Trophoblast cell (in vitro differentiated cells and primary cell): ENCODE data around the gene SEMA4D.

Experiments used
- DNase-seq, 2 donors: peaks; one replicate each; pipeline ENCODE4 v3.0.0-alpha.2; 2016
- H2AFZ ChIP-seq: 2 replicates; pipeline ENCODE4 v1.6.1; 2013; ENCODE audit warnings: low read length, moderate library complexity, mild to moderate bottlenecking; ENCODE audit not compliant: insufficient read depth, poor library complexity
- H2AK5ac ChIP-seq: 2 replicates; pipeline ENCODE4 v1.6.1; 2013; ENCODE audit warnings: mild to moderate bottlenecking, low read length
- H2BK120ac ChIP-seq: 2 replicates; pipeline ENCODE4 v1.6.1; 2013; ENCODE audit warnings: low read length, mild to moderate bottlenecking, moderate library complexity; ENCODE audit not compliant: insufficient read depth, poor library complexity
- H2BK12ac ChIP-seq: 2 replicates; pipeline ENCODE4 v1.6.1; 2013; ENCODE audit warnings: mild to moderate bottlenecking, low read length, moderate library complexity
- H2BK5ac ChIP-seq: 2 replicates; pipeline ENCODE4 v1.6.1; 2013; ENCODE audit warnings: low read length, low read depth, moderate library complexity, mild to moderate bottlenecking; ENCODE audit not compliant: poor library complexity
- H3K14ac ChIP-seq: 2 replicates; pipeline ENCODE4 v1.6.1; 2013; ENCODE audit warnings: mild to moderate bottlenecking, low read length
- H3K18ac ChIP-seq: 2 replicates; pipeline ENCODE4 v1.6.1; 2013; ENCODE audit warnings: mild to moderate bottlenecking, low read length
- H3K23ac ChIP-seq: 2 replicates; pipeline ENCODE4 v1.6.1; 2013; ENCODE audit warnings: low read length
- H3K27ac ChIP-seq: 2 replicates; pipeline ENCODE4 v1.5.1; 2013; ENCODE audit warnings: low read depth, mild to moderate bottlenecking, inconsistent platforms, low read length, moderate library complexity
- H3K27me3 ChIP-seq: 2 replicates; pipeline ENCODE4 v1.6.1; 2013; ENCODE audit warnings: inconsistent platforms, mild to moderate bottlenecking, low read length, moderate library complexity; ENCODE audit not compliant: insufficient read depth
- H3K36me3 ChIP-seq, 2 experiments: 1 replicate in 1 of 2; 2 replicates in 1 of 2; pipeline ENCODE4 v1.6.1; 2013; ENCODE audit warnings: low read length in 2 of 2, mild to moderate bottlenecking in 2 of 2, moderate library complexity in 1 of 2; ENCODE audit not compliant: insufficient read depth in 2 of 2, control insufficient read depth in 1 of 2
- H3K4ac ChIP-seq: 2 replicates; pipeline ENCODE4 v1.6.1; 2013; ENCODE audit warnings: low read depth, mild to moderate bottlenecking, low read length, moderate library complexity
- H3K4me1 ChIP-seq, 2 experiments: 1 replicate in 1 of 2; 2 replicates in 1 of 2; pipeline ENCODE4 v1.6.1; 2013; ENCODE audit warnings: low read length in 2 of 2, mild to moderate bottlenecking in 2 of 2, moderate library complexity in 1 of 2; ENCODE audit not compliant: insufficient read depth in 2 of 2, control insufficient read depth in 1 of 2
- H3K4me2 ChIP-seq: 2 replicates; pipeline ENCODE4 v1.6.1; 2013; ENCODE audit warnings: inconsistent platforms, mild to moderate bottlenecking, low read length, moderate library complexity
- H3K4me3 ChIP-seq: 2 replicates; pipeline ENCODE4 v1.5.1; 2013; ENCODE audit warnings: mild to moderate bottlenecking, low read depth, low read length, inconsistent platforms
- H3K79me1 ChIP-seq: one replicate; pipeline ENCODE4 v1.6.1; 2013; ENCODE audit warnings: low read length
- H3K79me2 ChIP-seq: 2 replicates; pipeline ENCODE4 v1.6.1; 2013; ENCODE audit warnings: low read length, mild to moderate bottlenecking; ENCODE audit not compliant: control insufficient read depth, insufficient read depth, poor library complexity
- H3K9ac ChIP-seq: 2 replicates; pipeline ENCODE4 v1.6.1; 2013; ENCODE audit warnings: mild to moderate bottlenecking, low read length
- H3K9me3 ChIP-seq: 2 replicates; pipeline ENCODE4 v1.6.1; 2013; ENCODE audit warnings: low read depth, mild to moderate bottlenecking, control low read depth, inconsistent platforms, low read length; ENCODE audit not compliant: insufficient read depth
- H4K12ac ChIP-seq: 2 replicates; pipeline ENCODE4 v1.6.1; 2013; ENCODE audit warnings: low read depth, mild to moderate bottlenecking, low read length, moderate library complexity
- H4K8ac ChIP-seq: 2 replicates; pipeline ENCODE4 v1.6.1; 2013; ENCODE audit warnings: low read depth, mild to moderate bottlenecking, low read length, moderate library complexity
- H4K91ac ChIP-seq: one replicate; pipeline ENCODE4 v1.6.1; 2013; ENCODE audit warnings: low read depth, mild to moderate bottlenecking, low read length, moderate library complexity
- WGBS: extraction: QIAGEN DNeasy Blood & Tissue Kit; methylation state at CpG from one replicate; pipeline ENCODE4 v1.1.7; 2013; ENCODE audit warnings: missing lambda C conversion rate; ENCODE audit not compliant: insufficient read length, insufficient coverage; ENCODE audit errors: extremely low coverage; 5-methylcytosine and 5-hydroxymethylcytosine counted together

SEMA4D gene

DNA sequence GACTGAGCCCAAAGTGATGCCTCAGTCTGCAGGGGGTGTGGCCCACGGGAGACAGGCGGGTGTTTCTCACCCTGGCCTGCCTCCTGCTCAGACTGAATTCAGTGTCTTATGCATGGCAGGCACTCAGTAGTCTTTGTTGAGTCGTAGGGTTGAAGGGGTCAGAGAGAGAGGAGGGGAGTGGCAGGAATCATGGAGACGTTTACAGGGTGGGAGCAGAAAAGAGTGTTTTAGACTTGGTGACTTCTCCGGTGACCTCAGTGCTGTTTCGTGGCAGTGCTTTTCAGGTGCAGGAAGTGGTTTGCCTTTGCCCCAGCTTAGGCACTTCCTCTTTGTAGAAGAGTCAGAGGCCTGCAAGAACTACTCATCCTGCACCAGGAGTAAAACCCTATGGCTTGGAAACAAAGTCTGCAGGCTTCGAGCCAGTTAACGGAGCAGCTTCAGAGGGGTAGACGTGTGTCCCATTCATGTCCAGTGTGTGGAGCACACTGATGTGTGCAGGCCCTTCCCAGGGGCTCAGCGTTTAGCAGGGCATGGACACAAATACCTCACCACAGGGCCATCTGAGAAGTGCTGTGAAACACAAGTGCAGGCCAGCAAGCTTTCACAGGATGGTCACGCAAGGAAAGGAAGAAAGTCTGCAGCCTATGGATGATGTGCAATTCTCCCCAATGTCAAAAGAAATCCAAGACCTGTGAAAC lies 24.5 kb upstream of the SEMA4D start:
- Histone ChIP-seq H3K4ac (no peak overlapping the region), H3K4me1 (peaks cover 0 to 7% of the 10 kb centered on the region in 2 experiments), H4K8ac (no peak overlapping the region), H3K79me2 (no peaks in the 10 kb centered on the region), H3K9ac (no peak overlapping the region), H3K14ac (no peak overlapping the region), H3K79me1 (no peaks in the 10 kb centered on the region), H4K12ac (no peak overlapping the region), H2BK5ac (no peak overlapping the region), H3K27me3 (no peaks in the 10 kb centered on the region), H2AFZ (no peak overlapping the region), H3K27ac (no peak overlapping the region), H3K4me3 (no peak overlapping the region), H2BK120ac (no peak overlapping the region), H4K91ac (no peak overlapping the region), H3K36me3 (no peaks in the 10 kb centered on the region), H2AK5ac (no peak overlapping the region), H3K4me2 (no peak overlapping the region), H3K18ac (no peak overlapping the region), H3K9me3 (no peaks in the 10 kb centered on the region), H3K23ac (no peak overlapping the region), H2BK12ac (no peak overlapping the region)
- WGBS: no CpG with 5 or more reads among the region's 11 CpGs
- DNase-seq: peak in 1 of 2 donors; percentile 13

DNA sequence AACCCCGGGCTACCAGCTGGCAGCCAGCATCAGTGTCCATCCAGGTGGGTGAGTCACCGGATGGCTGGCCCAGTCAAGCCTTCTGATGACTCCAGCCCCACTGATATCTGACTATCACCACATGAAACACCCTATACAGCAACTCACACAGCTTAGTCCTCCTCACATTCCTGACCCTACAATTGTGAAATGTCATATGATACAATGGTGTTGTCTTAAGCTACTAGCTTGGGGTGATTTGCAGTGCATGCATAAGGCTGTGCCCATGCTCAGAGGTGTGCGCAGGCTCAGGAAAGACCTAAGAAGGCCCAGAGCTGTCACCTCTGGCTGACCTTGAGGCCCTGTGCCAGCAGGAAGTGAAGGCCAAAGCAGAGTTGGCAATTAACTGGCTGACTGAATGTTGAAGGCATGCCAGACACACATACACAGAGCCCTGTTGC lies 21.5 kb upstream of the SEMA4D start:
- WGBS: no CpG with 5 or more reads among the region's 3 CpGs
- Histone ChIP-seq H2BK5ac (no peak overlapping the region), H2BK12ac (no peak overlapping the region), H3K4me2 (no peak overlapping the region), H3K14ac (no peak overlapping the region), H3K4me1 (peaks cover 0 to 5% of the 10 kb centered on the region in 2 experiments), H4K8ac (no peak overlapping the region), H2AK5ac (no peak overlapping the region), H3K79me1 (no peaks in the 10 kb centered on the region), H3K79me2 (no peaks in the 10 kb centered on the region), H3K23ac (no peak overlapping the region), H3K27me3 (no peaks in the 10 kb centered on the region), H3K4ac (no peak overlapping the region), H4K91ac (no peak overlapping the region), H3K27ac (no peak overlapping the region), H3K9ac (no peak overlapping the region), H3K18ac (no peak overlapping the region), H3K4me3 (no peak overlapping the region), H2BK120ac (no peak overlapping the region), H2AFZ (no peak overlapping the region), H3K36me3 (no peaks in the 10 kb centered on the region), H4K12ac (no peak overlapping the region), H3K9me3 (no peaks in the 10 kb centered on the region)
- DNase-seq: peak; percentile 95

DNA sequence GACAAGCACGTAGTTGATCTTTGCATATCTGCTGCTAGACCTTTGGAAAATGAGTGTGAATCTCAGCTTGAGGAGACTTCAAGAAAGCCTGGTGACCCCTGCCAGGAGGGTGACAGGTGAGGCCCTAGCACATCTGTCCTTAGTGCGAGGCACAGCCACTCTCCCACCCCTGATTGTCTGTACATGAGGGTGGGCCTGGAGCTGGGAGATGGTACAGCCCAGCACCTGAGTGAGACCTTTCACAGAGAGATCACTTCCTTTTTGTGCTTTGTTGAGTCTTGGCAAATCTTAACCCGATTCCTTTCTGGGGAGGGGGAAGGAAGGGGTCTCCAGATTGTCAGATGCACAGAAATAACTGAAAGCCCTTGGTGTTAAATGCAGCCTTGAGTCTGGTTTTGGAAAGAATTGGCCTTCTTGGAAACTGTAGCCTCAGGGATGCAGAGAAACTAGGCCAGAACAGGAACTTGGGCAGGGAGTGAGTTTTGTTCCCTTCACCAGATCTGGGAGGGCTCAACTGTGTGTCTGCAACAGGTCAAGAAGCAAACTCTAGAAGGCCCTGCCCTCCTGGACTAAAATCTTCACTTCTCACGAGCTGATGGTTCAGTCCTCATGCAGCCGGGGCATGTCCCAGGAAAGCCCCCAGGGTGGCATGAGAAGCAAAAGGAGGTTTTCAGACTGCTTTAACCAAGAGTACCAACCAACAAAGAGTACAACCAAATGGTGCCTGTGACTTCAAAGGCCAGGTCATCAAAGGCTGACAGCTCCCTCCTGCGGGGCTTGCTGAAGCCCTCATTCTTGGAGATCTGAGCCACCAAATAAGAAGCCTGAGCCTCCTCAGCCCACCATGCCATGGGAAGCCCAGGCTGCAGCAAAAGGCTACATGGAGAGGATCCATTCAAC lies 20.8 kb upstream of the SEMA4D start:
- no peak overlapping the region for H4K12ac ChIP-seq
- H3K4me1 ChIP-seq: peaks cover 0 to 5% of the 10 kb centered on the region in 2 experiments
- H3K4me2 ChIP-seq: no peak overlapping the region
- H2AK5ac ChIP-seq: no peak overlapping the region
- H3K4me3 ChIP-seq: no peak overlapping the region
- H2AFZ ChIP-seq: no peak overlapping the region
- H3K9me3 ChIP-seq: no peaks in the 10 kb centered on the region
- no peak overlapping the region for H3K14ac ChIP-seq
- H3K23ac ChIP-seq: no peak overlapping the region
- no peak overlapping the region for H3K4ac ChIP-seq
- no CpG with 5 or more reads among the region's 6 CpGs for WGBS
- H3K79me2 ChIP-seq: no peaks in the 10 kb centered on the region
- no peak overlapping the region for H2BK120ac ChIP-seq
- no peak overlapping the region for H2BK12ac ChIP-seq
- no peak overlapping the region for H3K27ac ChIP-seq
- no peak overlapping the region for H4K91ac ChIP-seq
- no peaks in the 10 kb centered on the region for H3K27me3 ChIP-seq
- no peak overlapping the region for H2BK5ac ChIP-seq
- H3K9ac ChIP-seq: no peak overlapping the region
- DNase-seq: no peak
- no peak overlapping the region for H4K8ac ChIP-seq
- H3K79me1 ChIP-seq: no peaks in the 10 kb centered on the region
- H3K36me3 ChIP-seq: no peaks in the 10 kb centered on the region
- no peak overlapping the region for H3K18ac ChIP-seq

DNA sequence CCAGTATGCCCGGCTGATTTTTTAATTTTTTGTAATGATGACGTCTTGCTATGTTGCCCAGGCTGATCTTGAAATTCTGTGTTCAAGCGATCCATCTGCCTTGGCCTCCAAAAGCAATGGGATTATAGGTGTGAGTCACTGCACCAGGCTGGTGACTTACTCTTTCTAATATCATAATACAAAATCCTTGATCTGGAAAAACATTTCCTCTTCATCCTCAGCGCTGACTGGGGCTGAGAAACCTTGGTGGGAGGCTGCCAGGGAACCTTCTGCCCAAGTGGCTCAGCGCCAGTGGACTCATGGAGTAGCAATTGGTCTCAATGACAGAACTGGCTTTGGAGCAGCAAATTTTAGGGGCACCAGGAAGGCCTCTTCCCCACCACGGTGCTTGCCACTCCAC lies 17.5 kb upstream of the SEMA4D start:
- Histone ChIP-seq H3K9ac (no peak overlapping the region), H3K23ac (no peak overlapping the region)

More for the DNA sequence above, 17.5 kb upstream of the SEMA4D start:
- Histone ChIP-seq H3K4me1 (peaks cover 0 to 5% of the 10 kb centered on the region in 2 experiments), H2BK12ac (no peak overlapping the region), H2AK5ac (no peak overlapping the region), H3K27me3 (peaks cover 1% of the 10 kb centered on the region), H3K9me3 (no peaks in the 10 kb centered on the region), H3K4ac (no peak overlapping the region), H3K18ac (no peak overlapping the region), H3K79me2 (no peaks in the 10 kb centered on the region), H3K36me3 (no peaks in the 10 kb centered on the region), H3K4me2 (no peak overlapping the region), H4K8ac (no peak overlapping the region), H2BK5ac (no peak overlapping the region), H3K4me3 (no peak overlapping the region), H3K79me1 (no peaks in the 10 kb centered on the region), H3K27ac (no peak overlapping the region), H2AFZ (no peak overlapping the region), H4K12ac (no peak overlapping the region), H2BK120ac (no peak overlapping the region), H3K14ac (no peak overlapping the region), H4K91ac (no peak overlapping the region)
- WGBS: no CpG with 5 or more reads among the region's 6 CpGs
- DNase-seq: no peak
